AG09319 (cell line): ENCODE data around the gene DST.

Experiments
- DNase-seq: peaks from one replicate; pipeline ENCODE4 v3.0.0-alpha.2; 2010; ENCODE audit warnings: low read depth; ENCODE audit errors: extremely low read depth
- TF ChIP-seq, protein P1 (sequence below): IDR thresholded peaks from 2 replicates; pipeline ENCODE4 v1.5.1; 2011; ENCODE audit warnings: low read depth, mild to moderate bottlenecking, inconsistent platforms, low read length, moderate library complexity

DST gene

DNA sequence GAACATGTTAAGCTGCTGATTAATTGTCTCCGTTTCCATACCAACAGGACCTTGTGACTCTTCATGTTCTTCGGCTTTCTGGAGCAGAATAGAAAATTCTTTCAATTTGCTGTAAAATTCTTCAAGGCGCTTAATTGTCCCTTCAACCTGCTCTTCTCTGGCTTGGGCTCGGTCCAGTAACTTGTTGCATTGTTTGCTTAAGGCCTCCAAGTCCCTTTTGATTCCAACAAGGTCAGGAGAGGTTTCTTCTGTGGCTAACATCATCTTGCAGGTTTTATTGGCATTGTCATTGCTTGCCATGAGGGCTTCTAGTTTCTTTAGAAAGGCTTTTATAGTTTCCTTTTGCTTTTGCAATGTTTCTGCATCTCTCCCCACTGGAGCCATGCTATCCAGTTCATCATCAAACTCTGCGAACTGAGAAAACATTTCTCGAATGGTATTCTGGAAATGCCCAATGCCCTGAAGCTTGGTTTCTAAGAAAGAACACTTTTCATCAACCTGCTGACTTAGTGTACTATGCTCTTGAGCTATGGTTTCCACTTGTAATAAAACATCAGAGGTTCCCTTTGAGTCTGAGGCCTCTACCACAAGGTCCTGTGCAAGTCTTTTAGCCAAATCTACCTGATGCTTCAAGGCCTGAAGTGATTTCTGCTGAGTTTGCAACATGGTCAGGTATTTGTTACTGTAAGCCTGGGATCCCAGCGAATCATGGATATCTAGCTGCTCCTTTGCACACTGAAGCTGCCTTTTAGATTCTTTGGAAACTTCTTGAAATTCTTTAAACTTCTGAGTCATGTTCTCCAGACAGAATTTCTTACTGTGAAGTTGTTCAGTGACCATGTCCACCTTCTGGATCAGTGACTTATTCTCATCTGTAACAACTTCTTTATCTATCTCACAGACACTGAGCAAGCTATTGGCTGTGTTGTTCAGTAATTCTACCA lies 90.2 kb downstream of the DST start:
- DNase-seq: peak; percentile 19
- TF ChIP-seq, protein P1, sequence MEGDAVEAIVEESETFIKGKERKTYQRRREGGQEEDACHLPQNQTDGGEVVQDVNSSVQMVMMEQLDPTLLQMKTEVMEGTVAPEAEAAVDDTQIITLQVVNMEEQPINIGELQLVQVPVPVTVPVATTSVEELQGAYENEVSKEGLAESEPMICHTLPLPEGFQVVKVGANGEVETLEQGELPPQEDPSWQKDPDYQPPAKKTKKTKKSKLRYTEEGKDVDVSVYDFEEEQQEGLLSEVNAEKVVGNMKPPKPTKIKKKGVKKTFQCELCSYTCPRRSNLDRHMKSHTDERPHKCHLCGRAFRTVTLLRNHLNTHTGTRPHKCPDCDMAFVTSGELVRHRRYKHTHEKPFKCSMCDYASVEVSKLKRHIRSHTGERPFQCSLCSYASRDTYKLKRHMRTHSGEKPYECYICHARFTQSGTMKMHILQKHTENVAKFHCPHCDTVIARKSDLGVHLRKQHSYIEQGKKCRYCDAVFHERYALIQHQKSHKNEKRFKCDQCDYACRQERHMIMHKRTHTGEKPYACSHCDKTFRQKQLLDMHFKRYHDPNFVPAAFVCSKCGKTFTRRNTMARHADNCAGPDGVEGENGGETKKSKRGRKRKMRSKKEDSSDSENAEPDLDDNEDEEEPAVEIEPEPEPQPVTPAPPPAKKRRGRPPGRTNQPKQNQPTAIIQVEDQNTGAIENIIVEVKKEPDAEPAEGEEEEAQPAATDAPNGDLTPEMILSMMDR: no peak

DNA sequence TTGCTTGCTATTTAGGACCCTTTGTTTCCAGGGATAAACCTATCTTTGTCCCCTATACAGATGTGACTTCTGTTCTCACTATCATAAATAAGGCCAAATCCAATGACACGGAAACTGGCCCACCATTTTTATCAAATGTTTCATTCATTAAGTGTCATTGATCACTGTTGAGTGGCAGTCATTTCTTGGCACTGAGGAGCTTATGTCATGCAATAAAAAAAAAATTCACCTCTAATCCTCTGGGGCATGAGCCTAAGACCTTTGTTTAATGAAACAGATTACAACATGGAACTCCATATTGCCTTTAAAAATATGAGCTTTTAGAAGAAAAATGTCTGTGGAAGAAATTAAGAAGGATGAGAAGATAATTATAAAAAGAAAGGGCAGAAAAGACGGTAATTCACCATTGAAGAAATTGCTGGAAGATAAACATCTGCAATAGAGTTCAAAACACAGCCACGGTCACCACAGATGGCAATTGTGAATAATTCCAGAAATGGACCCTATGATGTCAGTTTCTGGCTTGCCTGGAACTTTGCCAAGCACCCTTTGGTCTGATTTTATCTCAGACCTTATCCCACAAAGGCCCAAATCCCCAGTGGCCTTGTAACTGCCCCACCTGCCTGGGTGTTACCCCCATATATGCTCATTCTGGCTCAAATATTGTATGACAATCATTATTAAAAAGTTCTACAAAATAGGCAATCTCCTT lies 91.1 kb downstream of the DST start:
- DNase-seq: no peak
- TF ChIP-seq, protein P1: no peak

DNA sequence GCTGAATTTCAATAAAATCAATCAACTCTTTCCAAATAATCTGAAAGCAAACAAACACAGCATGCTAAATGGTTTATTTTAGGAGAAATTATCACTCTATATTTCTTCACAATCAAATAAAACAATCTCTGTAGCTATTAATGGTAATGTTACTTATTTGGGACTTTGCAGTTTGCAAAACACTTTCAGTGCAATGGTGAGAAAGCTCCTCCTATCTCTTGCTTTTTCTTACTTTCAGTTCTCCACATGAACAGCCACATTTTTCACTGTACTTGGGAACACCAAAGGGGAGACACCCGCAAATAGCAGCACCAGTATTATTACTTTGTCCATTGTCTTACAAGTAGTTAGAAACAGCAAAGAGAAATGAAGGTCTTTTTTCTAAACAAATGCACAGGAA lies 92.4 kb downstream of the DST start:
- DNase-seq: no peak
- TF ChIP-seq, protein P1: no peak

DNA sequence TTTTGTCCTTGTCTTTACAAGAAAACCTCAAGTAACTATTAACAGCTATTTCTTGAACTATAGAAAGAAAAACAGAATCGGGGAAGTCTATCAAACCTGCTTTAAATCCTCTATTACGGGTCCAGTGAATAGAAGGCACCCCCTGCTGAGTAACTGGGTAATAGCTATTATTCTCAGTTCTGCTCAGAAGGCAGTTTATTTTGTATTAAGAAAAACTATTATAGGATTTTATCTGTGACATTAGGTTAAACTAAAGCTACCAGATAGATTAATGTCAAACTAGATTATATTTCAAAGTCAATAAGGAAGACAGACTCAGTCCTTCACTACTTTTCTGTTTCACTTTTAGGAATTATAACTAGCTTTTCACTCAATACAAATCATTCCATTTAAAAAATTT lies 93.7 kb downstream of the DST start:
- DNase-seq: no peak
- TF ChIP-seq, protein P1: peak; percentile 35

DNA sequence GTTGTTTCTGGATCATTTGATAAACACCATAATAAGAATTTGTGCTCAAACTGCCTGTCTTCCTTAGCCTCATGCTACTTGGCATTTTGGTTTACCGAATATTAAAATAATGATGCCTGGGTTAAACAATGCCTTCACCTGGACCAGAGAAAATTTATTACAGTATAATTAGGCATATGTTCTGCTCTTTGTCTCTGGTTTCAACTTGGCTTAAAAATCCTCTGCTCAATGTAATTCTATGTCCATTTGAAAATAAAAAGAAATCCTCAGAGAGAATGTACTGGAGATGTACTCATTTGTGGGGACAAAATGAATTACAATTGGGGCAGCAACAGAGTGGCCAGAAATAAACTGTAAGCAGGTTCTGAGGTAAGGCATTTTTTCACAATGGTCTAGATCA lies 95.0 kb downstream of the DST start:
- TF ChIP-seq, protein P1: no peak
- no peak for DNase-seq

DNA sequence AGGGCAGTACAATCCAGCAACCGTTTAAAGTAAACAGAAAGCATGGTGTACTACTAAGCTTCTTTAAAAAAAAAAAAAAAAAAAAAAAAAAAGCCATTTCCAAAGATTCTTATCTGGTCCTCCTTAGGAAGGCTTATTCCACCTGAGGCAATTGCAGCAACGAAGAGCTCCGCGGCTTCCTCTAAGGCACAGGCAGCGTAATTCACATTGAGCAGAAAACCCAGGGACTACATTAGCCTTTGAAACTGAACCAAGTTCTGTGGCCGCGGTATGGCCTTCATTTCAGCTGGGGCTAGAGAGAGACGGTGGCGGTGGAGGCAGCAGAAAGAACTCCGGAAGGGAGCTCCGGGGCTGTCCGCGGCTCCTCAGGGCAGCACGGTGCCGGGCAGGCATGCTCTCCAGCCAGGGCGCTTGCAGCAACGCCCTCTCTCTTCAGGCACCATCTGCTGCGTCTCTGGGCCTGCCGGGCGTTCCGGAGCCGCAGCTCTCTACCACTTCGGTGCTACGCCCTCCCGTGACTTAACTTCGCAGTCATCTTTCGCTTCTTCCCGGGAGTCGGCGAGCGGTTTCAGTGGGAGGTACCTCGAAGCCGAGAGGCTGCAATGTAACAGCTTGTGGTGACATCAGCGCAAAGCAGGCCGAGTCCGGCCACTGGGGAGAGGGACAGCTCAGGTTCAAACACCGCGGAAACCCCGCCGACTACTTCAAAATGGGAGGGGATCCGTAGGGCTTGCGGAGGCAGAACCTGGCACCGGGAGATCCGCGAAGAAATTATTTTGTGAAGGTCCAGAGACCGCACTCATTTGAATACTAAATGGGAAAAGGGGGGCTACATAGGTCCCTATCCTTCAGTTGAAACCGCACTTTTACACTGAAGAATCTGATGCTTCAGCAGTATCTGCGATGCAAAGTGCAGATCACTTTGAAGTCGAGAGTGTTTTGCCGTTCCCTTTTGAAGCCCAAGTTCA lies 100.0 kb downstream of the DST start:
- TF ChIP-seq, protein P1: peak; percentile 44
- peak; percentile 92 for DNase-seq
